ENCODE data around the gene ACHE.

Gene ACHE

GRCh38 chr7:100896732-100897608, 1.3 kb upstream of the ACHE start:
- DNase-seq (ENCODE audit: low spot score), result no peak

GRCh38 chr7:100895956-100896731, 456 bp upstream of the ACHE start:
- peak; percentile 77 for DNase-seq (ENCODE audit: low spot score)

GRCh38 chr7:100894860-100895700, 608 bp downstream of the ACHE start:
- no peak for DNase-seq (ENCODE audit: low spot score)

- no peak for DNase-seq (ENCODE audit: low spot score)
Observed at GRCh38 chr7:100893910-100894721, 1.6 kb downstream of the ACHE start.

GRCh38 chr7:100893318-100893895, 2.3 kb downstream of the ACHE start:
- DNase-seq (ENCODE audit: low spot score), result no peak

GRCh38 chr7:100892364-100893317, 3.0 kb downstream of the ACHE start:
- no peak for DNase-seq (ENCODE audit: low spot score)

- DNase-seq (ENCODE audit: low spot score), result peak; percentile 83
Observed at GRCh38 chr7:100891568-100892247, 4.0 kb downstream of the ACHE start.

GRCh38 chr7:100890653-100891567, 4.8 kb downstream of the ACHE start:
- DNase-seq (ENCODE audit: low spot score), result no peak

- DNase-seq (ENCODE audit: low spot score), result no peak
Observed at GRCh38 chr7:100888988-100889750, 6.5 kb downstream of the ACHE start, which contains the start of gene UFSP1. Gene UFSP1, minus strand, starts transcription at chr7:100889715. Its CDS starts 444 bp downstream, at chr7:100889271.

- no peak for DNase-seq (ENCODE audit: low spot score)
Observed at GRCh38 chr7:100888291-100888987, 7.2 kb downstream of the ACHE start.

GRCh38 chr7:100887516-100888290, 8.0 kb downstream of the ACHE start:
- DNase-seq (ENCODE audit: low spot score), result no peak

- DNase-seq (ENCODE audit: low spot score), result no peak
Observed at GRCh38 chr7:100886936-100887515, 8.7 kb downstream of the ACHE start.

GRCh38 chr7:100886142-100886935, 9.3 kb downstream of the ACHE start:
- no peak for DNase-seq (ENCODE audit: low spot score)

- no peak for DNase-seq (ENCODE audit: low spot score)
Observed at GRCh38 chr7:100885440-100886141, 10.1 kb downstream of the ACHE start.
